ENCODE data around the gene NTM. TPM values are rescaled to one million over a fixed set of nuclear protein-coding genes. Genes with fewer than 3 reads are reported as not detected.

The NTM gene
- polyA plus RNA-seq, 1 experiment, result 33.6 TPM

DNA sequence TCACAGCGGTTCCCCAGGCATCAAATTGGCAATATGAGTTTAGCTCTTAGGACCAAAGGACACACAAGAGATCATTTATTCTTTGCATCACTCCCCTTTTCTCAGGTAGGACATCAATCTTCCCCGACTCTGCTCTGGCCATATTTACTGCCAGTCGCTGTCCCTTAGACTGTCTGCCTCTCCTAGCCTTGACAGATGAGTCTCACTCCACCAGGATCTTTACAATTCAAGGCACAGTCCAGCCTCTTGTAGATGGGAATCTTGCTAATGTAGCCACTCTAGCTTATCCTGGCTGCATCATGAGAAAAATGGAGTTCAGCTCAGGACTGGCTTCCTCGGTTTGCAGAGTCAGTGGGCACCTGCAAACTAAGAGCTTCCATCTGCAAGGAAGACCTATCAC lies 915.2 kb downstream of the NTM start:
- Histone ChIP-seq H3K27me3 (ENCODE audit: control insufficient read depth, insufficient read depth, low read length) (no peaks in the 10 kb centered on the region), H3K36me3 (ENCODE audit: control insufficient read depth, insufficient read depth, low read length) (no peaks in the 10 kb centered on the region), H3K4me3 (ENCODE audit: low read depth, low read length) (no peak overlapping the region)
- no peak for DNase-seq (ENCODE audit: low read depth)
- TF ChIP-seq, protein P1, sequence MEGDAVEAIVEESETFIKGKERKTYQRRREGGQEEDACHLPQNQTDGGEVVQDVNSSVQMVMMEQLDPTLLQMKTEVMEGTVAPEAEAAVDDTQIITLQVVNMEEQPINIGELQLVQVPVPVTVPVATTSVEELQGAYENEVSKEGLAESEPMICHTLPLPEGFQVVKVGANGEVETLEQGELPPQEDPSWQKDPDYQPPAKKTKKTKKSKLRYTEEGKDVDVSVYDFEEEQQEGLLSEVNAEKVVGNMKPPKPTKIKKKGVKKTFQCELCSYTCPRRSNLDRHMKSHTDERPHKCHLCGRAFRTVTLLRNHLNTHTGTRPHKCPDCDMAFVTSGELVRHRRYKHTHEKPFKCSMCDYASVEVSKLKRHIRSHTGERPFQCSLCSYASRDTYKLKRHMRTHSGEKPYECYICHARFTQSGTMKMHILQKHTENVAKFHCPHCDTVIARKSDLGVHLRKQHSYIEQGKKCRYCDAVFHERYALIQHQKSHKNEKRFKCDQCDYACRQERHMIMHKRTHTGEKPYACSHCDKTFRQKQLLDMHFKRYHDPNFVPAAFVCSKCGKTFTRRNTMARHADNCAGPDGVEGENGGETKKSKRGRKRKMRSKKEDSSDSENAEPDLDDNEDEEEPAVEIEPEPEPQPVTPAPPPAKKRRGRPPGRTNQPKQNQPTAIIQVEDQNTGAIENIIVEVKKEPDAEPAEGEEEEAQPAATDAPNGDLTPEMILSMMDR (IDR thresholded peaks at IDR 0.05; ENCODE audit: insufficient read depth, low read depth, low read length), result no peak
- ChIA-PET CTCF (interaction anchor here (0.9 to 1.7 kb wide), 2 partner anchors 14 to 17 kb away, joined by 3 to 4 read pairs; no protein-coding TSS in a partner anchor), POLR2A (no interaction called here)

DNA sequence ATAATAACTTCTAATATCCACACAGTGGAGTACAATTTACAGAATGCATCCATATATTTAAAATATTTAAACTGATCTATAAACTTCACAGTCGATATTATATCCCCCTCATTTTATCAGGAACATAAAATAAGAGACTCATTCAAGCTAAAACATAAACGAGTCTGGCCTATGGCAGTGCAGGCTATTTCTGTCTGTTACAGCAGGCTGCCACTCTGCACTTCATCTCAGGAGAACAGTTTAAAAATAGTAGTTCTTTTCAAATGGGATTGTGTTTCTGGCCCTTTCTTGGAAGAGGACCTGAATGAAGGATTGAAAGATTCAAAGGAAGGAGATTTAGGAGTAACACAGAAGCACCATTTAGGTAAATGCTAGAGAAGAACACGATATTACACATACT lies 915.7 kb downstream of the NTM start:
- H3K27me3 ChIP-seq (ENCODE audit: control insufficient read depth, insufficient read depth, low read length), result no peaks in the 10 kb centered on the region
- POLR2A ChIA-PET, result no interaction called here
- CTCF ChIA-PET, result interaction anchor here (1.7 kb wide), 1 partner anchor 14 kb away, joined by 3 read pairs; no protein-coding TSS in a partner anchor
- no peaks in the 10 kb centered on the region for H3K36me3 ChIP-seq (ENCODE audit: control insufficient read depth, insufficient read depth, low read length)
- no peak overlapping the region for H3K4me3 ChIP-seq (ENCODE audit: low read depth, low read length)
- DNase-seq (ENCODE audit: low read depth), result no peak
- TF ChIP-seq, protein P1 (IDR thresholded peaks at IDR 0.05; ENCODE audit: insufficient read depth, low read depth, low read length), result no peak

DNA sequence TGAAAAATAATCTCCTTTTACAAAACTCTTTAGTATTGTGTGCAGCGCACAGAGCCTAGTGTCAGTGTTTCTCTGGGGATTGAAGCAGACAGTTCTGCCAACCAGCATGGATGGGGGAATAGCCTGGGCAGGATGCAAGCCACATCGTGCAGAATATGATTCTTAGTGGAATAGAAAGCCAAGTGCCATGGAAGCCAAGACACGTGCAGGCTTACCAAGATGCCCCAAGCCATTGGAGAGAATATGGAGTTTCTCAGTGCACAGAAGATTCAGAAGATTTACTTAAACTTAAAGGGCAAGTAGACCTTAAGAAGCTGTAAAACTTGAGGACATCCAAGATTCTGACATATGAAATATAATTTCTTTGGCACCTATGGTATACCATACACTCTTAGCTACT lies 917.6 kb downstream of the NTM start:
- TF ChIP-seq, protein P1 (IDR thresholded peaks at IDR 0.05; ENCODE audit: insufficient read depth, low read depth, low read length), result no peak
- ChIA-PET POLR2A (no interaction called here), CTCF (interaction anchor here (1.7 kb wide), 1 partner anchor 9 kb away, joined by 4 read pairs; no protein-coding TSS in a partner anchor)
- Histone ChIP-seq H3K27me3 (ENCODE audit: control insufficient read depth, insufficient read depth, low read length) (no peaks in the 10 kb centered on the region), H3K4me3 (ENCODE audit: low read depth, low read length) (no peak overlapping the region), H3K36me3 (ENCODE audit: control insufficient read depth, insufficient read depth, low read length) (no peaks in the 10 kb centered on the region)
- DNase-seq (ENCODE audit: low read depth), result no peak

DNA sequence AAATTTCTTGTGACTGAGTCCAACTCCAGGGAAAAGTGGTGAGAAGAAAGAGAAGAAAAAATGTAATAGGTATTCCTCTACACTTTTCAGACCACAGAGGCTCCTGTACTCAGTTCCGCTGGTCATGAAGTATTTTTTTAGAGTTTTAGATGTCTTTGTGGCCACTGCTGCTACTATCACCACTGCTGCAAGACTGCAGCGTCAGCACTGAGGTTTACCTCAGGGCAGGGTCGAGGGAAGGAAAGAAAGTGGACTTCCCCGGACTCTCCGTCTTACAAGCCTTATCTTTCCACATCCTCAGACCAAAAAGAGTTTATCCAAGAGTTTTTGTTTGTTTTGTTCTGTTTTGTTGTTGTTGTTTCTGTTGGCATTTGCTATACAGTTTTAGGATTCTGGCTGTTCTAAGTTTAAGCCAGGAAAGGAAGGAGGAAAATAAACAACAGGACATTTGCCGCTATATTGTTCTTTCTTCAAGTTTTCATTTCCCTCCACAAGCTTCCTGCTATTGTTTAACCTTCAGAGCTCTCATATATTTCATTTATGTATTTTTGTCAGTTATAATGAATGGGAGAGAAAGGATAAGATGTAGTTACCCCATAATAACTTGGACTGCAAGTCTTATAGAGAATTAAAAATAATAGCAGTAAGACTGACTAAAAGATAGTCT lies 919.3 kb downstream of the NTM start:
- CTCF ChIA-PET, result interaction anchor here (0.9 kb wide), 1 partner anchor 11 kb away, joined by 3 read pairs; no protein-coding TSS in a partner anchor

DNA sequence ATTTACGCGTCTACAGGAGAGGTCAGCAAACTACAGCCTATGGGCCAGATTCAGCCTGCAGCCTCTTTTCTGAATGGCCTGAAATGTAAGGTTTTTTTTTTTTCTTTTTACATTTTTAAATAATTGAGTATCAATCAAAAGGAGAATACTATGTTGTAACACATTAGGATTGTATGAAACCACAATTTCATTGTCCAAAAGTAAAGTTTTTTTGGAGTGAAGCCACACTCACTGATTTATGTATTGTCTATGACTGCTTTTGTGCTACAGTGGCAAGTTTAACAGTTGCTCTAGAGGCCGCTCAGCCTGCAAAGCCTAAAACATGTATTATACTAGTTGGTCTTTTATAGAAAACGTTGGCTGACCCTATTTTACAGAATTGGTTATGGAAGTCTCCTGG lies 923.2 kb downstream of the NTM start:
- no peak overlapping the region for H3K4me3 ChIP-seq (ENCODE audit: low read depth, low read length)
- TF ChIP-seq, protein P1 (IDR thresholded peaks at IDR 0.05; ENCODE audit: insufficient read depth, low read depth, low read length), result no peak
- H3K27me3 ChIP-seq (ENCODE audit: control insufficient read depth, insufficient read depth, low read length), result no peaks in the 10 kb centered on the region; the same call in 1 of the 2 replicates
- ChIA-PET POLR2A (no interaction called here), CTCF (interaction anchor here (1.5 kb wide), 1 partner anchor 22 kb away, joined by 3 read pairs; no protein-coding TSS in a partner anchor)
- DNase-seq (ENCODE audit: low read depth), result no peak
- no peaks in the 10 kb centered on the region for H3K36me3 ChIP-seq (ENCODE audit: control insufficient read depth, insufficient read depth, low read length)

More for the DNA sequence above, 919.3 kb downstream of the NTM start:
- H3K36me3 ChIP-seq (ENCODE audit: control insufficient read depth, insufficient read depth, low read length), result no peaks in the 10 kb centered on the region
- POLR2A ChIA-PET, result no interaction called here
- TF ChIP-seq, protein P1 (IDR thresholded peaks at IDR 0.05; ENCODE audit: insufficient read depth, low read depth, low read length), result no peak
- H3K27me3 ChIP-seq (ENCODE audit: control insufficient read depth, insufficient read depth, low read length), result no peaks in the 10 kb centered on the region
- no peak for DNase-seq (ENCODE audit: low read depth)
- no peak overlapping the region for H3K4me3 ChIP-seq (ENCODE audit: low read depth, low read length)

Measured in BJ (cell line).